ENCODE measurements around the gene FBXO48.

- TF ChIP-seq CTCF (IDR thresholded peaks at IDR 0.05): no peak
- no peak for TF ChIP-seq POLR2A (IDR thresholded peaks at IDR 0.05)
These were observed 5.8 kb upstream of the FBXO48 start for GRCh38 chr2:68472796-68473414.

Measured in right lobe of liver (tissue), 4 donors.